GM12892 (cell line): ENCODE results near the gene PGD.

Experiments used
- POLR2A ChIP-seq: IDR thresholded peaks from 2 replicates; pipeline ENCODE4 v1.6.1; 2011; ENCODE audit warnings: low read depth, low read length, control low read depth
- TAF1 ChIP-seq: IDR thresholded peaks from 2 replicates; pipeline ENCODE4 v1.6.1; 2011; ENCODE audit warnings: low read depth, mild to moderate bottlenecking, control low read depth, low read length, borderline replicate concordance

GRCh38 chr1:10353693-10354092 lies 45.2 kb upstream of the PGD start:
- no peak for TF ChIP-seq POLR2A
- TF ChIP-seq TAF1: no peak
